ENCODE data around the gene ADGB.
"Not testable (repeated sequence)": the region's sequence is repeated elsewhere in the genome, so short reads cannot be mapped to it uniquely, and the experiment has no call there.

The ADGB gene
- long read RNA-seq, donor 1: 0 reads
- long read RNA-seq, donor 2: 0 reads
- long read RNA-seq, donor 3: 0 reads
- long read RNA-seq, donor 4: 0 reads
- long read RNA-seq, donor 5: 0 reads
- long read RNA-seq, donor 6: 0 reads
- long read RNA-seq, donor 7: 0 reads
- long read RNA-seq, donor 8: 0 reads

DNA sequence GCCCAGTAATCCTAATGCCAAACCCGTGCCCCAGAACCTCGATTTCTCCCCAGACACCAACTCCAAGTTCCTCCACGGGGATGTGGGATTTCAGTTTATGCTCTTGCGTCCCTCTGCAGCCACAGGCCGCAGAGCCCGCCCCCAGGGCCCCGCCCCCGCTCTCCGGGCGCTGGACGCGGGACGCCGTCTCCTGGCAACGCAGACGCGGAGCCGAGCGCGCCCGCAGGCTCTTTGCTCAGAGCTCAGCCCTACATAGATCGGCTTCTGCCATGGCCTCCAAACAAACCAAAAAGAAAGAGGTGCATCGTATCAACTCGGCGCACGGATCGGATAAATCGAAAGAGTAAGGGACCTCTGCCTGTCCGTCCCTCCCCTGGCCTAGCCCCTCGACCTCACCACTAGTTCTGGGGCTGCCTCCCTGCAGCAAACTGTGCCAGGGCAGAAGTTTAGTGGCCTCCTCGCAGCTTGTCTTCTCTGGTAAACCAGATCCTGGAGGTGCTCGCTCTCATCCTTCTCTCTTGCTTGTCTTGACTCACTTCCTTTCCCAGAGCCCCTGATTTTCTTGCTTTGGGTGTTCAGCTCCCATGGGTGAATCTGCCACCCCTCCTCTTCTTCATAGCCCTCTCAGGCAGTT lies at the start of gene ADGB:
Gene ADGB (plus strand): TSS at position 201 of the 634 bp plus-strand sequence. CDS start 69 bp downstream, at position 270.
- DNase-seq: peak; percentile 61

- DNase-seq: no peak
These were observed 47.9 kb upstream of the ADGB start for GRCh38 chr6:146550911-146551310.

- DNase-seq: peak; percentile 6
These were observed 47.2 kb upstream of the ADGB start for GRCh38 chr6:146551545-146551944.

- no peak for DNase-seq
These were observed 45.2 kb upstream of the ADGB start for GRCh38 chr6:146553377-146554135.

DNA sequence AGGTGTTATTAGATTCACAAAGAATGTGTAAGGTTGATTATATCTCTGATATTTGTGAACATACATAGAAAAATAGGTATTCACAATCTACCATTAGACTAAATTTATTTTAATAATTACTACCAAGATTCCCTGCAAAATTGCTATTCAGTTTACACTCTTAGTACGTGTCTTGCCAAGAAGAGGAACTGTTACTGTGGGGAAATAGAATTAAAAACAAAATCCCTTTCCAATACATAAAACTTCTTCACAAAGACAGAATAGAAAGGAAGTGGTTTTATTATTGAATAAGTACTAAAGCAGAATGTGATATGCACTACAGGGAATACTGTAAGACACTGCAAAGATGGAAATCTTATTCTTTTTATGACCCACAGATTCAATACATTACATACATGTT lies 38.2 kb upstream of the ADGB start:
- DNase-seq: no peak

- DNase-seq: not testable (repeated sequence)
These were observed 32.1 kb upstream of the ADGB start for GRCh38 chr6:146566661-146567060.

GRCh38 chr6:146568619-146569018 lies 30.2 kb upstream of the ADGB start:
- not testable (repeated sequence) for DNase-seq

GRCh38 chr6:146574211-146574610 lies 24.6 kb upstream of the ADGB start:
- no peak for DNase-seq

DNA sequence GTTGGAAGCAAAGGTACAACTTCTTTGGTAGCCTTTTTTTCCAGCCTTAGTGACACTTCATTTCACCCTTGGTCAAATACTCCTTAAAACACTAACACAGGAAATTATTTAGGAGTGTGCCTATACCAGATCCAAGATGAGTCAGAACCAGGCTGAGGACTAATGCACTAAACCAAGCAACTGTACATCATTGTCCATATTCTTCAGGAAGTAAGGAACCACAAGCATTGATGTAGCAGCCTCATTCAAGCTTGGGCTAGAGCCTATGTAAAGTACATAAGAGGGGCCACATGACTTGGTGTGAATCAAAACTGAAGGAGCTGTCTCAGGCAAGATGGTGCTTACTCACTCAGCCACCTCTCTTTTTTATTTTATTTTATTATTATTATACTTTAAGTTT lies 20.7 kb upstream of the ADGB start:
- no peak for DNase-seq

- DNase-seq: no peak
These were observed 16.8 kb upstream of the ADGB start for GRCh38 chr6:146581968-146582367.

GRCh38 chr6:146582857-146583256 lies 15.9 kb upstream of the ADGB start:
- no peak for DNase-seq

GRCh38 chr6:146583966-146584365 lies 14.8 kb upstream of the ADGB start:
- no peak for DNase-seq

DNA sequence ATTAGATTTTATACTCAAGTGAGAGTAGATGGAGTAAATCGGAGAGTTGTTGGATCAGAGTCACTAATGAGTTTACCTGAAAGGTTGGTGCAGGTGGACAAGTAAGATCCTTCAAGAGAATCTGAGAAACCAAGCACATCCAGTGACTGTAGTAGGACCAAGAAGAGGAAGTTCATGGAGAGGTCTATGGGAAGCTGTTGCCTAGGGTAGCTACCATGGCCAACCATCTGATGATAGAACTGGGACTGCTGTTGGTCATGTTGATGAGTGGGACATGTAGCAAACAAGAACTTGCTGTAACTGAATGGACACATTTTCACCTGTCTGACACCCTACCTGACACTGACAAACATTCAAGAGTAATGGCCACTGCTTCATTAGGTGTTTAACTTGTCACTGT lies 11.3 kb upstream of the ADGB start:
- no peak for DNase-seq

DNA sequence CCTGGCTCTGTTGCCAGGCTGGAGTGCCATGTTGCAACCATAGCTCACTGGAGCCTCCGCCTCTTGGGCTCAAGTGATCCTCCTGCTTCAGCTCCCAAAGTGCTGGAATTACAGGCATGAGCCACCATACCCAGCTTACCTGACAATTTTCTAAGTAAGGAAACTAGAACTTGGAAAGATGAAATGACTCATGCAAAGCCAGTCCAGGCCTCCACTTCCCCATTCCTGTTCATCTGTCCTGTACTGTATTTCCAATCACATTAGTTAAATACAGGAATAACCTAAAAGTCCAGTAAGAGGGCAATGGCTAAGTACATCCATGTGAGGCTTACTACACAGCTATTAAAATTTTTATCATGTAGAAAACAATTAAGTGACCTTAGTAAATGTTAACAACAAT lies 8.3 kb upstream of the ADGB start:
- DNase-seq: no peak

GRCh38 chr6:146592451-146592850 lies 6.3 kb upstream of the ADGB start:
- DNase-seq: no peak

DNA sequence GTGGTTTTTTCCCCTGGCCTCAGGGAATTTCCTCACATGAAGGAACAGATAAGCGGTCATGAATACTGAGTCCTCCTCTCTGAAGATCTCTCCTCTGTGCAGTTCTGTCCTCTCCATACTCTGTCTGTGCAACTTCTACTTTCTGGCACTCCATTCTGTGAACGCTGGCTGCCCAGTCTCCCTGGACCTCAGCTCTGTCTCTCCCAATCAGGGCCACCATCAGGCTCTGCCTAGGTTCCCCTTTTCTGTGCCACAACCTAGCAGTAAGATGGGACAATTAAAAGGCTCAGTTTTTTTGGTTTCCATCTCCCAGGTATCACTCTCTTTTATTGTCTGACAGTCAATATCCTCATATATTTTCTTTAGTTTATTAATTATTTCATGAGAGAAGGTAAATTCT lies 4.8 kb upstream of the ADGB start:
- DNase-seq: no peak

DNA sequence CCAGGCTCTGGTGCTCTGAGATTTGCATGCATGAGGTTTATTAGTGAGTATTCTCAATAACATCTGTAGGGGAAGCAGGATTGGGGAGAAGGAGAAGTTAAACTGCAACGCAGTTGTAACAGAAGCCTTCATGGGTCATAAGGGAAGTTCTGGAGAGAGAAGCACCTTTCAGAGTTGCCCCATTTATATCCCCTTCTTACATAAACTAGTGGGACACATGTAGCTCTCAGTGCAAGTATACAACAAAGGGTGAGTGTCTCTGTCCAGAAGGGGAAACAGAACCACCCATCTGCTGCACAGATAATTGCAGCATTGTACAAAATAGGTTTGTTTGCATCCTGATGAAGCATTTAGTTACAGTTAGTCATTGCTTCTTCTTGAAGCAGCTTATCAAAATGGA lies 4.3 kb upstream of the ADGB start:
- no peak for DNase-seq

DNA sequence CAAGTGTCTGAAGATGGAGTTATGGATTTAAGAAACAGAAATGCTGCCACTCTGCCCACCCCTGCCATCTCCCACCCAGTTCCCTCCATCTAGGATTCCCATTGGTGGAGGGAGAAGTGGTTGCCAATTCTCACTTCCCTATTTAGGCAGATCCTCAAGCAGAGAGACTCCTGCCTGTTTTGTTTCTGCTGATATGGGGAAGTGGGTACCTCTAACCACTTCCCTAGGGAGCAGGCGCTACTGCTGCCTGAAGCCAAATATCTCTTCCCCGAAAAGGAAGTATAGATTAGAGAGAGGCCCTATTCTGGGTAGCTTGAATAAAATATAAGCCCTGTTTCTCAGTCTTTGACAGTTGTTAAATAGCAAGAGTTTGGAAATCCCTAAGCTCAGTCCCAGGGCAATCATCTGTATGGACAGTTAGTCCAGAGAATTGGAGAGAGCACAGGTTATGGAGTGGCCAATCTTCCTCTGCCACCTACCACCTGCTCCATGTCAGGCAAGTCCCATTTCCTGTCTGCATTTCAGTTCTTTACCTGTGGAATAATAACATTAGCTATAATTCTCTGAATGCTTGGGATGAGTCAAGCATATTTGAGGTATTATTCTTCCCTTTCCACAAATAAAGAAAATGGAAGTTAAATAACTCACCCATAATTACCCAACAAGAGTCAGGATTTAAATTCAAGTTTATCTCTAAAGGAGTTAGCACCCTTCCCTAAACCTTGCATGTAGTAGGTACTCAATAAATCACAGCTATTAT lies 2.6 kb upstream of the ADGB start:
- DNase-seq: no peak

DNA sequence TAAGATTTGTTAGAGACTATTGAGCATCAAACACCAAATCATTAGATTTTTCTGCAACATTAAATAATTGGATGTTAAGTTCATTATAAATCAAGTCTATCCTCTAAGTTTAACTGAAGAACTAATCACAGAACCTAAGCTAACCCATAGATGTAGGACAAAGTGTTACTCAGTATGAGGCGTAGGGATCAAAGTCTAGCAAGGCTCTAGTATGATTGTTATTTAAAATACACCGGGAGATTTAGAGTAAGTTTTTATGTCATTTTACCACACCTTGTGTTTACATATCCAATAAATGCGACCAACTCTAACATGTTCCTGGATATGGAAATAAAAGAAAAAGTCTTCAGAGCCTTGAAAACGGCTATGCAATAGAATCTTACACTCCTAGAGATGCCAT lies 2.6 kb downstream of the ADGB start:
- DNase-seq: no peak

DNA sequence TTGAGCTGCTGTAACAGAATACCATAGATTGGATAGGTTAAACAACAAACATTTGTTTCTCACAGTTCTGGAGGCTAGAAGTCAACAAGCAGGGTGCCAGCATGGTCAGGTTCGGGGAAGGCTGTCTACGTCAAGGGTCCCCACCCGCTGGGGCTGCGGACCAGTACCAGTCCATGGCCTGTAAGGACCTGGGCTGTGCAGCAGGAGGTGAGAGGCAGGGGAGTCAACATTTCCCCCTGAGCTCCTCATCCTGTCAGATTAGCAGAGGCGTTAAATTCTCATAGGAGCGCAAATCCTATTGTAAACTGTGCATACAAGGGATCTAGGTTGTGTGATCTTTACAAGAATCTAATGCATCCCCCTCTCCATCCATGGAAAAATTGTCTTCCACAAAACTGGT lies 3.8 kb downstream of the ADGB start:
- no peak for DNase-seq

DNA sequence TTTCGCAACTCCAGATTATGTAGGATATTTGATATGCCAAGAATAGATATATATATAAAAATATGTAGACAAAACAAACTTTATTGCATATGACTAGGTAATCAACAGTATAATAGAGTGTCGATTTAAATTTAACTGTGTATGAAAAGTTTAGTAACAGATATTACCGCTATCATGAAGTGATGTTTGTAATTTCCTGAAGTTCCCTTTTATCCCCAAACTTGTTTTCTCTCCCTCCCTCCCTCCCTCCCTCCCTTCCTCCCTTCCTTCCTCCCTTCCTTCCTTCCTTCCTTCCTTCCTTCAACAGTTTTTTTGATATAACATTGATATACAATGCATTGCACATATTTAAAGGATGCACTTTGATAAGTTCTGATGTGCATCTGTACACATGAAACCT lies 15.2 kb downstream of the ADGB start:
- DNase-seq: no peak

DNA sequence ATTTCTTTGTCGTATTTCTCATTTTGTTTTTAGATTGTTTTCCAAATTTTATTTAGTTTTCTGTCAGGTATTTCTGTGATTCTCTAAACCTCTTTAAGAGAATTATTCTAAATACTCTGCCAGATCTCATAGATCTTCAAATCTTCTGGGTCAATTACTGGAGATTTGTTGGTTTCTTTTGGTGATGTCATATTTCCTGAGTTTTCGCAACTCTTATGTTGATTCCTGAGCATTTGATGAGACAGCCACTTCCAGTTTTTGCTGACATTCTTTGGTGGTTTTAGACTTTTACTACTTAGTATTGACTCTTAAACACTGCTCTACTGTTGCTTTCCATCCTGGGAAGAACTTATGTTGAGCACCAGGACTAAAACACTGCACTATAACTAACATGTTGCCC lies 21.9 kb downstream of the ADGB start:
- no peak for DNase-seq

DNA sequence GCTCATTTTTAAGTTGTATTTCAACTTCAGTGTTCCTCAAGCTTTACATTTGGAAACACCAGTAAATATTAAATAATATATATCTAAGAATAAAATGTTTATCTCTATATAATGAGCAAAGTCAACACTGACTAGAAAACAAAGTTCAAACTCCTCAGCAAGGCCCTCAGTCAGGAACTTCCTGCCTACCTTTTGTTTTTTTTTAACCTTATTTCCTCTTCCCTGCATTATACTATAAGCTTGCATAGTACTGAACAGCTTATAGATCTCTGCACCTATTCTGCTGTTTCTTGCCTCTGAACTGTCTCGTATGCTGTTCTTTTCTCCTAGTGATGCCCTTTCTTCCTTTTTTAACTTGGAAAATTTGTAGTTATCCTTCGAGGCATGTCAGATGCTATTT lies 29.6 kb downstream of the ADGB start:
- no peak for DNase-seq
